Subcutaneous abdominal adipose tissue (tissue), 5 donors: Measurements from ENCODE around the gene KCNJ4.
"Not testable (repeated sequence)": the region's sequence is repeated elsewhere in the genome, so short reads cannot be mapped to it uniquely, and the experiment has no call there.

Experiments
- H3K27ac ChIP-seq: one replicate; pipeline ENCODE4 v1.7.0; 2013; ENCODE audit warnings: low read depth, mild to moderate bottlenecking, inconsistent platforms, low read length, moderate library complexity
- H3K27me3 ChIP-seq, 5 donors: one replicate each; pipeline ENCODE4 v1.7.0; 2013; ENCODE audit warnings: low read length in 5 of 5, inconsistent platforms in 1 of 5; ENCODE audit not compliant: control insufficient read depth in 5 of 5, insufficient read depth in 4 of 5
- H3K36me3 ChIP-seq, 5 donors: one replicate each; pipeline ENCODE4 v1.7.0; 2013; ENCODE audit warnings: low read length in 5 of 5; ENCODE audit not compliant: control insufficient read depth in 5 of 5, insufficient read depth in 5 of 5
- H3K4me1 ChIP-seq, 5 donors: one replicate each; pipeline ENCODE4 v1.7.0; 2013; ENCODE audit warnings: low read length in 5 of 5, mild to moderate bottlenecking in 3 of 5, moderate library complexity in 1 of 5; ENCODE audit not compliant: control insufficient read depth in 5 of 5, insufficient read depth in 5 of 5
- H3K4me3 ChIP-seq, 5 donors: one replicate each; pipeline ENCODE4 v1.7.0; 2013; ENCODE audit warnings: low read length in 5 of 5, low read depth in 1 of 5
- H3K9ac ChIP-seq, 5 donors: one replicate each; pipeline ENCODE4 v1.7.0; 2013; ENCODE audit warnings: low read length in 5 of 5, mild to moderate bottlenecking in 4 of 5, moderate library complexity in 3 of 5
- H3K9me3 ChIP-seq, 5 donors: one replicate each; pipeline ENCODE4 v1.7.0; 2013; ENCODE audit warnings: low read length in 5 of 5; ENCODE audit not compliant: control insufficient read depth in 5 of 5
- donor health status: healthy.
- donor health status: healthy.
- donor health status: healthy.
- donor health status: healthy.
- donor health status: healthy.

Gene KCNJ4

DNA sequence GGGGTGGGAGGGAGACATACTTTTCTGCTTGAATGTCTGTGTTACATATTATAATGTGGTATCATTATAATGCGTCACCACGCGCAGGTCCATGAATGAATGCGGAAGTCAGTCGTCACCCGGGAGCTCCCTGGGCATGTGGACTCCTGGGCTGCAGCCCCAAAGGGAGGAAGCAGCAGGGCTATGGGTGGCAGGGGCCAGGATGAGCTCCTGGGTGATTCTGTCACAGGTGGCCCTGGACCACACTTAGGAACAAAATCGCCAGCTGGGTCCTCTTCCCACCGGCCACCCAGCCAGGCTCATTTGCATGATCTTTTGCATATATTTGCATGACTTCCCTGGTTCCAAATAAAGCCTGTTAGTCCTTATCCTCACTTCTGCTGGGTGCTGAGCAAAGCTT is 51.2 kb downstream of the KCNJ4 start:
- no peaks in the 10 kb centered on the region for H3K27me3 ChIP-seq
- H3K4me1 ChIP-seq = peaks cover 0 to 15% (median 0%) of the 10 kb centered on the region in 5 donors
- no peak overlapping the region for H3K4me3 ChIP-seq
- no peaks in the 10 kb centered on the region for H3K36me3 ChIP-seq
- H3K9ac ChIP-seq = no peak overlapping the region
- H3K9me3 ChIP-seq = no peaks in the 10 kb centered on the region
- H3K27ac ChIP-seq = no peak overlapping the region

DNA sequence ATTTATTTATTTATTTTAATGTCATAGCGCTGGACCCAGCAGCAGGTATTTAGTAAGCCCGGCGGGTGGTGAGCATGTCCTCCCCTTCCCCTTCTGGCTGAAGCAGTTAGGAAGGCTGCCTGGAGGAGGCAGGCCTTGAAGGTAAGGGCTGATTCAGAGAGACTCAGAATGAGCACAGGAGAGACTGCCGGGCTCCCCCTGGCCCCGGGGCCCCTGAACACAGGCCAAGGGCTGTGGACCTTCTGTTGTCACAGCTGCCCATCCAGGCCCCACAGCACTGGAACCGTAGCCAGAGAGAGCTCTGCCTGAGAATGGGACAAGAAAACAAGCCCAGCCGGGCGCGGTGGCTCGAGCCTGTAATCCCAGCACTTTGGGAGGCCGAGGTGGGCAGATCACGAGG is 52.8 kb downstream of the KCNJ4 start:
- H3K4me3 ChIP-seq = no peak overlapping the region
- no peaks in the 10 kb centered on the region for H3K36me3 ChIP-seq
- no peaks in the 10 kb centered on the region for H3K9me3 ChIP-seq
- H3K4me1 ChIP-seq = peaks cover 0 to 16% (median 5%) of the 10 kb centered on the region in 5 donors
- H3K27me3 ChIP-seq = no peaks in the 10 kb centered on the region
- H3K9ac ChIP-seq = no peak overlapping the region
- no peak overlapping the region for H3K27ac ChIP-seq

DNA sequence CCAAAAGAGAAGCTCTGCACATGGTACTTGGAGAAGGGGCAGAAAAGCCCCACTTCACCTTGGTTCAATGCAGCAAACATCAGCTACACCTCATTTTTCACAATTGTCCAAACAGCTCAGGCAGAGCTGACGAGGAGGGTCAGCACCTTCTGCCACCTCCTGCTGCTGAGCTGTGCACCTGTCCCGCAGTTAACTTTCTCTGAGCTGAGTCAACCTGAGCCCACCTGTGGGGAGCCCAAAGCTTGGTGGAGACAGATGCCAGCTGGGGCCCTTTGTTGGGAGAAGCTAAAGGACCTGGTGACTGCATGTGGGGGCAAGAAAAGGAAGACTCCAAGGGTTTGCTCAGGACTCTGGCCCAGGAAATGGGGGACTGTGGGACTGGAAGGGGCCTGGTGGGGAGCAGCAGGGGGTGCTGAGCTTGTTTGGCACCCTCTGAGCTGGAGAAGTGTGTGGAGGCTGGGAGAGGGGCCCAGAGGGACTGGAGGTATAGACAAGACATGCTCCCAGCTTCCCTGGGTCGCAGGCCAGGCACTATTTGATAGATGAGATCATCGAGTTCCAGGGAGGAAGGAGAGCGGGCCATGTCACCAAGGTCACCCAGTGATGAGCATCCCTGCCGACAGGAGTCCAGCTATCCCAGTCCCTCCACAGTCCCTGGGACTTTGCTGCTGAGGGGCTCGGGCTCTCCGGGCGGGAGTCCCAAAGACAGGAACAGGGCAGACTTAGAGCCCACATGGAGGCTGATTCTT is 53.5 kb downstream of the KCNJ4 start:
- peak overlapping the region; percentile 23 for H3K27ac ChIP-seq
- H3K9me3 ChIP-seq = no peaks in the 10 kb centered on the region
- peaks cover 0 to 20% (median 11%) of the 10 kb centered on the region in 5 donors for H3K4me1 ChIP-seq
- no peak overlapping the region for H3K4me3 ChIP-seq
- no peak overlapping the region for H3K9ac ChIP-seq
- no peaks in the 10 kb centered on the region for H3K36me3 ChIP-seq
- no peaks in the 10 kb centered on the region for H3K27me3 ChIP-seq

DNA sequence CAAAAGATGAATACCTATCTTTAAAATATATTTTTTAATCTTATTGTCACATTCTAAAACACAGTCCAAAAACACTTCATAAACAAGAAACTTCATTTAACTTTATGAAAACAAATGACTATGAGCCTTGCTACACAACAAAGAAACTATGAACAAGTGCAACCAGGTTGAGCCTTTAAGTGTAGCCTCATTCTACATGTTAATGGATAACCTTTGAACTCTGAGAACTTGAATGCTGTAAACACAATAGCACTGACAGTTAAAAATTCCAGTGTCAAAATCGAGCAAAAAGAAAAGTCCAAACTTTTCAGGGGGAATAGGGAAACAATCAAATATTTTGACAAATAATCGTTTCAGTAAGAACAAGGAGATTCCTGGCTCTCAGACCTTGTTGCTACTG is 54.7 kb downstream of the KCNJ4 start:
- peaks cover 0 to 27% (median 11%) of the 10 kb centered on the region in 5 donors for H3K4me1 ChIP-seq
- not testable (repeated sequence) for H3K4me3 ChIP-seq, H3K27me3 ChIP-seq, H3K36me3 ChIP-seq, H3K9me3 ChIP-seq
- peak overlapping the region in 1 of 5 donors; percentile 79 for H3K9ac ChIP-seq
- peak overlapping the region; percentile 23 for H3K27ac ChIP-seq

DNA sequence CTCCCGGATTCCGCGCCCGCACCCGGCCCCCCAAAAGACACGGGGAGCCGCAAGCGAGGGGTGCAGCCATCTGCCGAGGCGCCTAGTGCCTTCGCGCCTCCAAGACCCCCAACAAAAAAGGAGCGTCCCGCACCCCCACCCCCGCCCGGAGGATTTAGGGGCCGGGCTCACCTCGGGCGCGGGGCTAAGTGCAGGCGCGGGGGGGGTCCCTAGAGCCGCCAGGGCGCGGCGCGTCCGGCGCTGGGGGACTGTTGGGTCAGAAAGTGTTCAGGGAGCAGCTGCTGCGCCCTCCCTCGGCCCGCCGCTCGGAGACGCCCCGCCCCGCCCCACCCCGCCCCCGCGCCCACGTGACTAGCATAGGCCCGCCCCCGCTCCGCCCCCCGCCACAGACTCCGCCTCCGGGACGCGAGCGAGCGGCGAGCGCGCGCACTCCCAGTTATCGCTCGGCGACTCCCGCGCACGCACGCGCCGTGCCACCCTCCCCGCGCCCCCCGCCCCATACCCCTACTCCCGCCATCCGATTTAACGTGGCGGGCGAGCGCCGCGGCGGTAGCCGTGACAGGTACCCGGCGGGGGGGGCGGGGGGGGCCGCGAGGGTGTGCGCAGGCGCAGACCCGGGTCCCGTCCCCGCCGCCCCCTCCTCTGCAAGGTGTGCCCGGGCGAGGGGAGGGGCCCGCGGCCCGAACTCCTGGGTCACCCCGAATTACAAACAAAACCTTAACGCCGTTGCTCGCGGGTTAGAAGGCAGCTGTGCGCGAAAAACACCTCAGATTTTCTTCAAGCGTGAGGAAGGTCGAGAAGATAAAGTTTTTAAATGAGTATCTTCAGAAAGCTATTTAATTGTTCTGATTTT is 56.2 kb downstream of the KCNJ4 start:
- Histone ChIP-seq H3K27me3 (no peaks in the 10 kb centered on the region), H3K9ac (peak overlapping the region in 3 of 5 donors; percentile 55 to 79 (median 77)), H3K27ac (peak overlapping the region; percentile 76), H3K4me1 (peaks cover 0 to 33% (median 16%) of the 10 kb centered on the region in 5 donors), H3K9me3 (no peaks in the 10 kb centered on the region), H3K4me3 (peak overlapping the region; percentile 53 to 72 (median 64)), H3K36me3 (no peaks in the 10 kb centered on the region)

DNA sequence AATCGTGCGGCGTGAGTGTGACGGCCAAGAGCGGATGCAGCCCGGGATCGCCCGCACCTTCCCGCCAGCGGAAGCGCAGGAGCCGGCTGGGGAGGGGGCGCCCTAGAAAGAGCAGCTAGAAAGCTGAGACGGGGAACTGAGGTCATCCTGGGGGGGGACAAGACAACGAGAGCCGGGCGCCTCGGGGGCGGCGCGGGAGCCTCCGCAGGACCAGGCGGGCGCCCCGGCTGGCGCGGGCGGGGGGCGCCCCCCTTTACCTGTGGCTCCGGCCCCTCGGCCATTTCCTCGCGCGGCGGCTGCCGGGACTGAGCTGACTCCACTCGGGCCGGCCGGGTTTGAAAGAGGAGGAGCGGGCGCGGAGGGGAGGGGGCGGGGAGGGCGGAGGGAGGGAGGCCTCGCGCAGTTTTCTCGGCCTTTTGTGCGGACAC is 56.8 kb downstream of the KCNJ4 start:
- H3K4me3 ChIP-seq = peak overlapping the region in 4 of 5 donors; percentile 55 to 72 (median 63)
- peaks cover 0 to 37% (median 16%) of the 10 kb centered on the region in 5 donors for H3K4me1 ChIP-seq
- peak overlapping the region; percentile 37 for H3K27ac ChIP-seq
- H3K9ac ChIP-seq = peak overlapping the region in 1 of 5 donors; percentile 68
- H3K9me3 ChIP-seq, H3K36me3 ChIP-seq, H3K27me3 ChIP-seq: not testable (repeated sequence)

DNA sequence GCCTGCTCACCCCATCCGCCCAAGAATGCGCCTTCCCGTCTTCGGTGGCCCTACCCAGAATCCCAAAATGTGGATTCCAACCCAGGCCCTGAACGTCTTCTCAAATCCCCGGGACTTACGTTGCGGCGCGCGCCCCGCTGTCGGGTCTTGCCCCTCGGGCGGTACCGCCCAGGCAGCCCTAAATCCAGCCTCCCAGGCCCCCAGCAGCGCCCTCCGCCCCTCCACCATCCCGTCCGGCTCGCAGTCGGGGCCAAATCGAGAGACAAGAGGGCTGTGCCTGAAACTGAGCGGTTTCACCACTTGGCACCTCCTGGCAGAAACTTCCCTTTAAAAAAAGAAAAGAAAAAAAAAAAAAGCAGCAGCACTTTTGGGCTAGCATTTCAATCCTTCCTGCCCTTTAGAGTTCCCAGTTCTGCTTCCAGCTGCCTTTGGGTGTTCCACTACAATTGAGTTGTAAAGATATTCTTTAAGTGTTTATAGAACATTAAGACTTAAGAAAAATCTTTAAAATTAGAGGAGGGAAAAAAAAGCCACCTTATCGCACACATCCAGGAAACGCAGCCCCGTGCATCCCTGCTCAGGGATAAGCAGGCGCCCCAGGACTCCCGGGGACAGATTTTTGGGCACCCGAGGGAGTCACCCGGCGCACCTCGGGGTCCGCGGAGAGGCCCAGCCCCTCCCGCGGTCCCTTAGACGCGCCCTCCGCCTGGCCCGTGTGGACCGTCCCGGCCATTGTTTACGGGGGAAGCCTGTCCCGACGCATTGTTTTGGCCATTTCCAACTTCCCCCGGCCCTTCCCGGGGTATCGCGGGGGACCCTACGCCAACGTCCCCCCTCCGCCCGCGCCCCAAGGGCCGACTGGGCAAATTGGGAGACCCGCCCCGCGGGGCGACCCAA is 57.6 kb downstream of the KCNJ4 start:
- H3K4me3 ChIP-seq = peak overlapping the region; percentile 48 to 72 (median 65)
- peak overlapping the region in 4 of 5 donors; percentile 30 to 85 (median 74) for H3K9ac ChIP-seq
- peak overlapping the region; percentile 54 for H3K27ac ChIP-seq
- H3K36me3 ChIP-seq = no peaks in the 10 kb centered on the region
- H3K4me1 ChIP-seq = peaks cover 0 to 37% (median 16%) of the 10 kb centered on the region in 5 donors
- no peaks in the 10 kb centered on the region for H3K27me3 ChIP-seq
- H3K9me3 ChIP-seq = no peaks in the 10 kb centered on the region

DNA sequence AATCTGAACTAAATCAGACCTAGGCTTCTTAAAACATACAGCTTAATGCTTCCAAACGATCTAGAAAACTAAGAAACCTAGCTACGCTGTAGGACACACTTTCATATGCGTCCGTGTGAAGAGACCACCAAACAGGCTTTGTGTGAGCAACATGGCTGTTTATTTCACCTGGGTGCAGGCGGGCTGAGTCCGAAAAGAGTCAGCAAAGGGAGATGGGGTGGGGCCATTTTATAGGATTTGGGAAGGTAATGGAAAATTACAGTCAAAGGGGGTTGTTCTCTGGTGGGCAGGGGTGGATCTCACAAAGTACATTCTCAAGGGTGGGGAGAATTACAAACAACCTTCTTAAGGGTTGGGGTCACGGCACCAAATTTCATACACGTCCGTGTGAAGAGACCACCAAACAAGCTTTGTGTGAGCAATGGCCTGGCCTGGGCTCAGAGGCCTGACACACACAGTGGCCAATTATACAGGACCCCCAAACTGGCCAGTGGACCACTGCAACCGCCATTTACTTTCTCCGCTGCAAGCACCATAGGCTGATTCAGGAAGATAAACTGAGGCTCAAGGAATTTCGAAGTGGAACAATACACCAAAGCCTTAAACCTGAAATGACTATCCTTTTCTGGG is 58.4 kb downstream of the KCNJ4 start:
- Histone ChIP-seq H3K9ac (peak overlapping the region in 2 of 5 donors; percentile 70 to 77), H3K4me1 (peaks cover 0 to 37% (median 16%) of the 10 kb centered on the region in 5 donors), H3K27ac (peak overlapping the region; percentile 54)

DNA sequence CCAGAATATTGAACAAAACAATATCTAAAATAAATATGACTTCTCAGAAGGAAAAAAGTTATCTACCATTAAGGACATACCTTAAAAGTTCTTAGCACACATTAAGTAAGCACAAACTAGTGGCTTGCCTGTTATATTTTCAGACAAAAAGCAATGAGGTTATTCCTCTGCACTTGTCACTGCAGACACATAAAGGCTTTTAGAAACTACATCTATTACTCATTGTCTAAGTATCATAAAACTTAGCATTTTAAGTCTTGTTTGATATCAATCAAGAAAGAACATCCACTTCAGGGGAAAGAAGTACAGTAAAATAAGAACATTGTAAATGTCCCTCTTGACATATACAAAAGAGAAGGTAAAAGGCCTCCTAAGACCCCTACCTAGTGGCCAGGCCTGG is 59.1 kb downstream of the KCNJ4 start:
- H3K27ac ChIP-seq, H3K36me3 ChIP-seq, H3K9ac ChIP-seq, H3K4me3 ChIP-seq, H3K27me3 ChIP-seq, H3K9me3 ChIP-seq: not testable (repeated sequence)
- H3K4me1 ChIP-seq = peaks cover 0 to 33% (median 15%) of the 10 kb centered on the region in 5 donors

More for the DNA sequence above, 58.4 kb downstream of the KCNJ4 start:
- H3K9me3 ChIP-seq, H3K36me3 ChIP-seq, H3K27me3 ChIP-seq: not testable (repeated sequence)
- peak overlapping the region in 3 of 5 donors; percentile 35 to 72 (median 65) for H3K4me3 ChIP-seq
